Measurements from ENCODE around the gene NFATC1.
"Not testable (repeated sequence)": the region's sequence is repeated elsewhere in the genome, so short reads cannot be mapped to it uniquely, and the experiment has no call there.

NFATC1 gene

GRCh38 chr18:79470547-79470946, 74.8 kb downstream of the NFATC1 start:
- no peak for DNase-seq

DNA sequence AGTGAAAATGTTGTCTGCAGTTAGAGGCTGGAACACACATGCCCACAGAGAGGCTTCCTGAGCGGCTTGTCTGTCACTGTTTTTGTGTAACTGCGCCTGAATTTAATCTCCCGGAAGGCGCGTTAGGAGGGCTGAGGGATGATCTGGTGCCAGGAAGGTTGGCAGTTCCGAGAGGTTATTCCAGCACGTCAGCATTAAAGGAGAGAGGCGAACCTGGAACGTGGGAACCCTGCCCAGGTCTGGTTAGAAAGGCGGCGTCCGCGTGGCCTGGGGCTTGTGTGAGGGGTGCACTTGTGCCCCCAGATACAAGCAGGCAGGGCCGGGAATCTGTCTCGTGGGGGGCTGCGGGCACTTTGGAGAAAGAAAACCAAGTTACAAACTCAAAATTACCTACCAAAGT, 75.3 kb downstream of the NFATC1 start:
- DNase-seq = no peak

GRCh38 chr18:79471597-79471996, 75.9 kb downstream of the NFATC1 start:
- no peak for DNase-seq

- no peak for DNase-seq
These were observed 76.4 kb downstream of the NFATC1 start for GRCh38 chr18:79472176-79472575.

GRCh38 chr18:79472946-79473345, 77.2 kb downstream of the NFATC1 start:
- no peak for DNase-seq

DNA sequence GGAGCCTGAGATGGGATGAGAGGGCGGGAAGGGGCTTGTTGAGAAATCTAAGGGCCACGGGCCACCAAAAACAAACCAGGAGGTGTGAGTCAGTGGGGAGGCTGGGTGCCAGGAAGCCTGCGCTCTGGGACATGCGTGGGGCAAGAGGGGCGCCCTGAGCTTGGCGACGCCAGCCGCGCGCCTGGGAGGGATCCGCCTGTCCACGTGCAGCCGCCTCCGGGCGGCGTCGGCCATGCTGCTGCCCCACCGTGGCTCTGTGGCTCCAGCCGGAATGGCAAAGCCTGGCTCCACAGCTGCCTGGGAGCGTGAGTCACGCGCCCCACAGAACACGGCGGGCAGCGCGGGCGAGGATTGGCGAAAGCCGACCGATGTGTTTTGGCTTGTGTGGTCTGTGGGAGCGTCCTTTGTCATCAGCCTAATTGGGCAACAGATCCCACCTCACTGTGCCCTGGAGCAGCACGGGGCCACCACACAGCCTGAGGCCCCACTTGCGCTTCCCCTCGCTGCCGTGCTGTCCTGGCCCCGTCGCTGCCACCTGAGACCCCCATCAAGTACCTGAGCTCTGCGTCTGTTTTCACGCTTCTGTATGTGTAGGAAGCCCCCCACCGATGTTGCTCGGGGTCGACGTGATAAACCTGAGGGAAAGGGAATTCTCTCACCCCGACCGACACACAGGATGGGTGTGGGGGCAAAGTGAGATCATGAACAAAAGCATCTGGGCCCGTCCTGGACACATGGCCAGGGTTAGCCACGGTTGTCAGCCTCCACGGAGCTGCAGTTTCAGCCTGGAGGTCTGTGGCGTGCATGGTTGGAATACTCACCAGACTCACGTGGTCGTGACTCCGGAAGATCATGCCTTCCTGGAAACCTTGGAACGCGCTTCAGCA, 80.5 kb downstream of the NFATC1 start:
- DNase-seq = no peak

GRCh38 chr18:79476918-79477571, 81.3 kb downstream of the NFATC1 start:
- DNase-seq = peak in 1 of 58 donors; percentile 55

GRCh38 chr18:79477711-79478483, 82.2 kb downstream of the NFATC1 start:
- no peak for DNase-seq

GRCh38 chr18:79478484-79479115, 82.9 kb downstream of the NFATC1 start:
- no peak for DNase-seq

DNA sequence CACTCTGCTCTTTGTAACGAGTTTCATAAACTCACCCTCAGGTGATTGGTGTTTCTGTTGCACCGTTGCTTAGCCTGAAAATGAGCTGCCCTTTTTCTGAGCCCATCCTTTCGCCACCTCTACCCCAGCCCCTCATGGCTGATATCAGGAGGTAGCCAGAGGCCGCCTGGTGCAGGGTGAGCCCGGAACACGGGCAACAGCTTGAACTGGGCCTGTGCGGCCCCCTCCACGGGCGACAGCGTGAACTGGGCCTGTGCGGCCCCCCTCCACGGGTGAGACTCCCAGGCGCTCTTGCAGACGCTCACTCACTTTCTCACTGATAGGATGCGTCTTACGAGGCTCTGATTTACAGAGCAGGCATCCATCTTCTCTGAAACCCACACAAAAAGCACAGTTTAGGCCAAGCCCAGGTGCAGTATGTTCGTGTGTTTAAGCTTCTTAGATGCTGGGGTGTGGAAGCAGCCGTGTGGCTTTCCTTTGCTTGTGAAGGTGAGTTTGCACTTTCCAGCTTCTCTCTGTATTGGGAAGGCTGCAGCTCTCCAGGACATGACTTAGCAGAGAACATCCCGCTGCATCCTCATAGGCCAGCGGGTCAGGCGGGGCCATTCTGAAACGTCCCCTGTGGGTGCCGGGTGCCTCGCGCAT, 83.5 kb downstream of the NFATC1 start:
- no peak for DNase-seq

GRCh38 chr18:79479761-79480161, 84.0 kb downstream of the NFATC1 start:
- no peak for DNase-seq

DNA sequence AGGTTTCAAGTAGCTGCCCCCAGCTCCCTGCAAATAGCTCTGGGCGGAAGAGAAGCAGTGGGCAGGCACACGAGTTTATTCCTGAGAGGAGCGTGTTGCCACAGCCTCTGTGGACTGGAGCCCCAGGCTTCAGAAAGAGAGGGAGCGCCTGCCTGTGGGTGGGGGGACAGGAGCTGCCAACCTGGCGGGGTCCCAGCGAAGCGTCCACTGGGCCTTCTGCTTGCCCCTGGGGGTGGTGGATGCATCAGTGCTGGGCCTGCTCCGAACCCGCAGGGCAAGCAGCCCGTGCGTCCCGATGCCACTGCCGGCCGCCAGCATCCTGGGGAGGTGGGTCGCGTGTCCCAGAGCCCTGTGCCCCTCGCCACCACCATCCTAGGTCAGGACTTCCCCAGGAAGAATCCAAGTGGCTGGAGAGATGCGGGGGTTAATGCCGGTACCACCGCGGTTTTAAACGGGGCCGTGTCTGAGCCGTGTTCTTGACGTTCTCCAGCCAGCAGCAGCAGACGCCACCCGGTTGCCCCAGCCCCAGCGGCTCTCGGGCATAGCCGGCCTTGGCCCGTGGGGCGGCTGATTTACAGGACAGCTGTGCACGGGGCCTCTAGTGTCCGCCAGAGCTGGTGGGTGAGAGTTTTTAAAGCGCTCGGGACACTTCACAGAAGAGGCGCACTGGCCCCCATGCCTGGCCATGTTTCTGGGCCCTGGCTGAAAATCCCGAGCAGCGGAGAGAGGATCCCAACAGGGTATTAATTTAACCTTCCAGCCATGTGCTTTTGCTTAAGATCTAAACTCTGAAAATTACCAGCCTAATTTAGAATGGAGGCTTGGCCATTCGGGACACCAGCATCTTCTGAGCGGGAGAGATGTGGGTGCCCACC, 84.7 kb downstream of the NFATC1 start:
- DNase-seq = no peak

DNA sequence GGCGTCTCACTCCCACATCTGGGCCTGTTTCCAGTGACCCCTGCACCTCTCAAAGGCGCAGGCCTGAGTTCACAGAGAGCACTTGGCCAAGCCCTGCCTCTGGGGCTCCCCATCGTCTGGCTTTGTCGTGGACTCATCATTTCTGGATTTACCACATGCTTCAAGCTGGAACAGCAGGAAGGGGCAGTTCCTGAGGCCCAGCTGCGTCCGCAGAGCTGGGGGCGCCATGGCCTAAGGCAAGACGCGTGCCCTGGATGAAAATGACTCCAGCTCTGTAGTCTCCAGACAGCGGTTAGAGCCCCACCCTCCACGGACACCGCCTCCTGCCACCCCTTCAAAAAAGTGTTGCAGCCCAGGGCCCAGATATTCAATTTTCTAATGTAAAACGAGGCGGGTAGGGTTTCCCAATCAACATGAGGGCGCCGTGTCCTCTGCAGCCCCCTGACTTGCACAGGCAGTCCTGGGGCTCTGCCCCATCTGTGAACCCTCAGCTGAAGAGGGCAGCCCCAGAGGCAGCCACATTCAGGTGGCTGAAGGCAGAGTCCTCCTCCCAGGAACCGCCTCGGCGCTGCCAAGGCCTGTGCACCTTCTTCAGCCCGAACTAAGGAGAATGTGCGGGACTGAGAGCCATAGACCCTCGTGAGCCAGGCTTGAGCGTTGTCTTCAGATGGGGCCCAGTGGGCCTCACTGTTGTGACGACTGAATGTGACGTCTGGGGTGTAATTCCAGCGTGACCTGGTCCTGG, 85.5 kb downstream of the NFATC1 start:
- DNase-seq = no peak

GRCh38 chr18:79483393-79483792, 87.7 kb downstream of the NFATC1 start:
- DNase-seq = not testable (repeated sequence)

DNA sequence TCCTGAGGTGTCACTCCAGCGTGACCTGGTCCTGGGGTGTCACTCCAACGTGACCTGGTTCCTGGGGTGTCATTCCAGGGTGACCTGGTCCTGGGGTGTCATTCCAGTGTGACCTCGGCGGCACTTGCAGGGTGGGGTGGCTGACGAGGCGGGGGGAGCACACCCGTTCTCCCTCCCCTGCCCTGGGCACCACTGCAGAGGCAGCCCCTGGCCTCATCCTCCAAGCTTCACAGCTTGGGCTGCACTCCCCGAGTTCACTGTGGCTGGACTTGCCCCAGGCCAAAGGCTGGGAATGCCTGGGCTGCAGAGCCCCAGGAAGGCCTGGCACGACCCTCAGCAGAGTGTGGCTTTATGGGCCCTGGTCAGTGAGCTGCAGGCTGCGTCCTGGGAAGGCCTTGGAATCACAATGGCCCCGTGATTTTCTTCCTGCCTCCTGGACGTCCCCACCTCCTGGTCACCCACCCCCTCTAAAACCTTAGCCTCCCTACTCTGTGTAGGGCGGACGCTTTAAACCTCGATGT, 88.3 kb downstream of the NFATC1 start:
- DNase-seq = no peak

- DNase-seq = no peak
These were observed 89.2 kb downstream of the NFATC1 start for GRCh38 chr18:79484661-79485621.

DNA sequence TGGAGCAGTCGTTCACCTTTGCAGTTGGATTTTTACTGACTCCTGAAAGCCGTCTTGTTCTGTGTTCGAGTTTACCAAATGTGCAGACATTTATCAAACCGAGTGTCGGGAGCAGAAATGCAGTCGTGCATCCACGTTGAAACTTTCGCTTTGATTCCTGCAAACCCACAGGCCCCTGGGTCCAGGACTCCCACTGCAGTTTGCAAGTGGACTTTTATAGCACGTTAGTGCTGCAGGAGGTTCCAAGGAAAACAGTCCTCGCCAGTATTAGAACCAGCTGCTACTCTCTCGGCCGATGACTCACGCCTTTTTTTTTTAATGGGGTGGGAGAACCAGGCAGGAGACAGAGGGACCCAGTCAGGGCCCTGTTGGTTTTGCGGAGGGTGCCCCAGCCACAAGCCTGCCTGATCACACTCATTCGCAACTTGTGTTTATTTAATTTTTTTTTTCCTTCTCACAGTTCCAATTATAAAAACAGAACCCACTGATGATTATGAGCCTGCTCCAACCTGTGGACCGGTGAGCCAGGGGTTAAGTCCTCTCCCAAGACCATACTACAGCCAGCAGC, 90.1 kb downstream of the NFATC1 start:
- no peak for DNase-seq

Measured in anterior cingulate cortex (tissue), 58 donors.